Measurements from ENCODE around the gene DUOX1. TPM values are rescaled to one million over a fixed set of nuclear protein-coding genes. Genes with fewer than 3 reads are reported as not detected.

DUOX1 gene
- total RNA-seq, 2 experiments from 2014 or later = not detected

DNA sequence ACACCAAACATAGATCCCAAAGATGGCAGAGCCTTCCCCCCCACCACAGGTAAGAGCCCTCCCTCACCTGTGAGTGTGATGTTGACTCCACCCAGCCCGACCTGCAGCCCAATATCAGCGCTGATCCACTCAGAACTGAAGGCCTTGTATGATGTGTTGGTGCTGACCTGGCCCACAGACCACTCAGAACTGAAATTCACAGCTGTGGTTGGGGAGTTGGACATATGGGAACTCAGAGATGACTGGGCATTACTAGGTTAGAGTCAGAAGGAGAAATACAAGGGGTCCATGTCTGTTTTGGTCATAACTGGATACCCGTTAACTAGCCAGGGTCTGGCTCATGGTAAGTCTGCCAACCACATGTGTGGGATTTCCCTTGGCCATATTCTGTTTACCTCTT, 8.8 kb upstream of the DUOX1 start:
- Mint-ChIP-seq H3K27ac (no peak overlapping the region), H3K4me1 (peaks cover 6% of the 10 kb centered on the region), H3K36me3 (no peaks in the 10 kb centered on the region), H3K4me3 (no peak overlapping the region), H3K9me3 (no peaks in the 10 kb centered on the region), H3K27me3 (peaks cover 59% of the 10 kb centered on the region)
- DNase-seq (no peak), ATAC-seq (ENCODE audit: low read depth) (no peak)
- POLR2A ChIA-PET = no interaction called here

DNA sequence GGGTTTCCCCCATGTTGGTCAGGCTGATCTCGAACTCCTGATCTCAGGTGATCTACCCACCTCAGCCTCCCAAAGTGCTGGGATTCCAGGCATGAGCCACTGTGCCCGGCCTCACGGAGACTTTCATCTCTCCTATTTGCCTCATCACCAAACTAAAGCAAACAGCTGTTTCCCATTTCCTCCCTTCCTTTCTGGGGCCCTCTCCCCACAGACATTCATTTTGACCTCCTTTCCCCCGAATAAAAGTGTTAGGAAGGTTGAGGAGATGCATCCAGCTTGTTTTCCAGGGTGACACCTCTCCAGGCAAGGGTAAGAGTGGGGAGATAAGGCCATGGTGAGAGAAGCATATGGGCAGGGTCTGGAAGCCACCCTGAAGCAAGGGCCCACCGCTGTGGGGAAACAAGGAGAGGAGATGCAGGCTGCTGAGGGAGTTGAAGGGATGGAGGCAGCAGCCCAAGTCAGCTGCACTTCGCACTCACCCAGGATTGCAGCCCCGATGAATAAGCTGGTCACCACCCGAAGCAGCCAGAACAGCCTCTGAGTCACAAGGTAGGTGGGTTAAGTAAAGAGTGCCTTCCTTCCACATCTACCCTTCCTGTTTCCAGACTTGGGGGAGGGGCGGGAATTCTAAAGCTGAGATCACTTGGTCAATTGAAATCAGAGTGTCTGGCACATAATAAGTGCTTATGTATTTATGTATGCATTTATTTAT, 7.9 kb upstream of the DUOX1 start:
- Mint-ChIP-seq H3K27ac (no peak overlapping the region), H3K9me3 (no peaks in the 10 kb centered on the region), H3K27me3 (peaks cover 57% of the 10 kb centered on the region), H3K4me3 (no peak overlapping the region), H3K4me1 (peaks cover 6% of the 10 kb centered on the region), H3K36me3 (no peaks in the 10 kb centered on the region)
- POLR2A ChIA-PET = no interaction called here
- ATAC-seq (ENCODE audit: low read depth) (no peak), DNase-seq (no peak)

DNA sequence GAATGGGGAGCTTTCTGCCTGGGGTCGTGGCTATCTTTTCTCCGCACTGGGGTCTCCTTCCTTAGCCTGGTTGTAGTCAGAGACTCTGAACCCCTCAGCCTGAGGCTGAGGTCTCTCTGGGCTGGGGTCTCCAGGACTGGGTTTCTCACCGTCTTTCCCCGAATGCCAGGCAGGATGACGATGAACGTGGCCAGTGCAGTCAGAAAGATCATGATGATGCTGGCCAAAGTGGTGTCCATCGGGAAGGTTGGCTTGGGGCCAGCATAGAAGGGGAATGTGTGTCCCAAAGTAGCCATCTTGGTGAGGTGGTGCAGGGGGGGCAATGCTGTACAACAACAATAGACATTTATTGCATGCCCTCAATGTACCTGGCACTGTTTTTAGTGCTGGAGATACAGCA, 7.1 kb upstream of the DUOX1 start:
- H3K27me3 Mint-ChIP-seq = peaks cover 53% of the 10 kb centered on the region

DNA sequence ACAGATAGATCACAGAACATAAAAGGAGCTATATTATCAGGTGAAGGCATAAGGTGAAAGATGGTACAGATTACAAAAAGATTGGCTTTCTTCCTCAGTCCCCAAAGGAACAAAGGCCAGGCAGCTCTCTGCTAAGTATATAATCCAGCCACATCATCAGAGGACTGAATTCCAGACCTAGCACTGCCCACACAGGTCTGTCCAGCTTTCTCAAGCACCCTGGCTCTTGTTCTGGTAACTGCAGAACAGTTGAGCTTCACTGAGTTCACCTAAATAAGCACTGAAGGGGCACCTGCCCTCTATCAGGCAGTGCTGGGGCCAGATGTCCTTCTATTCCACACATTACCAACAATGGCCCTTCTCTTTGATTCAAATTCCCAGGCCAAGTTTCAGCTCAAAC, 6.4 kb upstream of the DUOX1 start:
- H3K36me3 Mint-ChIP-seq = no peaks in the 10 kb centered on the region
- no peaks in the 10 kb centered on the region for H3K4me1 Mint-ChIP-seq
- H3K4me3 Mint-ChIP-seq = no peak overlapping the region
- H3K27me3 Mint-ChIP-seq = peaks cover 53% of the 10 kb centered on the region
- POLR2A ChIA-PET = no interaction called here
- DNase-seq (no peak), ATAC-seq (ENCODE audit: low read depth) (no peak)
- H3K27ac Mint-ChIP-seq = no peak overlapping the region
- H3K9me3 Mint-ChIP-seq = no peaks in the 10 kb centered on the region

More for the DNA sequence above, 7.1 kb upstream of the DUOX1 start:
- Mint-ChIP-seq H3K27ac (no peak overlapping the region), H3K4me1 (peaks cover 2% of the 10 kb centered on the region), H3K36me3 (no peaks in the 10 kb centered on the region), H3K9me3 (no peaks in the 10 kb centered on the region), H3K4me3 (no peak overlapping the region)
- ATAC-seq (ENCODE audit: low read depth) (no peak), DNase-seq (no peak)
- POLR2A ChIA-PET = no interaction called here

DNA sequence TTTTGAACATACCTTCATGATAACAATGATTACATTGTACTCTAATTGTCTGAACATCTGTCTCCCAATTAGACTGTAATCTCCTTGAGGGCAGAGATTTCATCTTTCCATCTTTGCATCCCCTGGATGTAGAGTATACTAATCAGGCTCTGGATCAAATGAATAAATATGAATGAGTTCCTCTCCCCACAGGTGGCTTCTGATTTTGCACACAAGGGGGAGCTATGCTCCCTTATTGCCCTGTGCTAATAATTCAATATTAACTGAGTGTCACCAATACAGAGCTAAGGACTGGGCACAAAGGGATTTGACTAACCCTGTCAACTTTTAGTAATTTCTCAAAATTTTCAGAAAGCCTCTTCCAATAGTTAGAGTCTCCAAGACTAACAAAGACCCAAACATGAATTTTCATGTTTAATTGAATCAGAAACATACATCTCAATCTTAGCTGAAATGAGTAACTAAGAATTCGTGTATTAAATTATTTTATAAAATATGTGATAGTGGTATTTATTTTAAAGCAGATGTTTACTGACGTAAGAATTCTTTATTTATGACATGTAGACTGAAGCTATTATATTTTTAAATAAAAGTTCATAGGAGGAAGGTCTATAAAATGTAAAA, 3.1 kb upstream of the DUOX1 start:
- H3K27me3 Mint-ChIP-seq = peaks cover 59% of the 10 kb centered on the region
- no peak for DNase-seq
- POLR2A ChIA-PET = no interaction called here

DNA sequence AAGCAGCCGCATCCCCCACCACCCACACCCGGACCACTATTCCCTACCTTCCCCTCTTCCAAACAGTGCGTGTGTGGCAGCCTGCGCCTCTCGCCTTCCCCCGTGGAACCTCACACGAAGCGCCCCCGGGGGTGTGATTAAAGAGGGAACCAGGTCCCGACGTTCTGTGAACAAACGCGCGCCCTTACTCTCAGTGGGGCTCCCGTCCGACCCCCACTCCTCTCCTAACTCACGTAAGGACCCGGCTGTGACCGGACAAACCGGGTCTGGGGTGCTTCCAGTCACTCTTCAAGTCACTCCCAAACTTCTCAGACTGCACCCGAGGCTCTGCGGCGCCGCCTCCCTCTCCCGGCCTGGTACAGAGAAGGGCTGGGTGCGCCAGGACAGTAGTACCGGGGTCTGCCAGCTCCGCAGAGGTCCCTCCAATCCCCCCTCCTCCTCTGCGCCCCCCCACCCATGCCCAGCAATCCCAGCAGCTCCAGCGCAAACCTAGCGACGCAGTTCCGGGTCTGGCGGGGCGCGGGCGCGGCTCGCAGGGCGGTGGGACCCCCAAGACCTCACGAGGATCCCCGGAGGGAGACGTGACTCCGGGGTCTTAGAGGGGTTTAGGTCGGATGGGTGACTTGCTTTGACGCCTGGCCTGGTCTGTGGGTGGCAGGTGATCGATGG, 689 bp upstream of the DUOX1 start:
- Mint-ChIP-seq H3K27ac (no peak overlapping the region), H3K9me3 (no peaks in the 10 kb centered on the region), H3K36me3 (no peaks in the 10 kb centered on the region), H3K4me1 (peaks cover 2% of the 10 kb centered on the region), H3K27me3 (peaks cover 64% of the 10 kb centered on the region), H3K4me3 (peak overlapping the region; percentile 2)
- no peak for DNase-seq
- no peak for ATAC-seq (ENCODE audit: low read depth)
- POLR2A ChIA-PET = interaction anchor here (0.7 kb wide), 1 partner anchor 122 kb away, joined by 3 read pairs; no protein-coding TSS in a partner anchor

More for the DNA sequence above, 3.1 kb upstream of the DUOX1 start:
- no peak overlapping the region for H3K27ac Mint-ChIP-seq
- peak; percentile 29 for ATAC-seq (ENCODE audit: low read depth)
- H3K36me3 Mint-ChIP-seq = no peaks in the 10 kb centered on the region
- H3K4me1 Mint-ChIP-seq = peaks cover 2% of the 10 kb centered on the region
- H3K9me3 Mint-ChIP-seq = no peaks in the 10 kb centered on the region
- no peak overlapping the region for H3K4me3 Mint-ChIP-seq

DNA sequence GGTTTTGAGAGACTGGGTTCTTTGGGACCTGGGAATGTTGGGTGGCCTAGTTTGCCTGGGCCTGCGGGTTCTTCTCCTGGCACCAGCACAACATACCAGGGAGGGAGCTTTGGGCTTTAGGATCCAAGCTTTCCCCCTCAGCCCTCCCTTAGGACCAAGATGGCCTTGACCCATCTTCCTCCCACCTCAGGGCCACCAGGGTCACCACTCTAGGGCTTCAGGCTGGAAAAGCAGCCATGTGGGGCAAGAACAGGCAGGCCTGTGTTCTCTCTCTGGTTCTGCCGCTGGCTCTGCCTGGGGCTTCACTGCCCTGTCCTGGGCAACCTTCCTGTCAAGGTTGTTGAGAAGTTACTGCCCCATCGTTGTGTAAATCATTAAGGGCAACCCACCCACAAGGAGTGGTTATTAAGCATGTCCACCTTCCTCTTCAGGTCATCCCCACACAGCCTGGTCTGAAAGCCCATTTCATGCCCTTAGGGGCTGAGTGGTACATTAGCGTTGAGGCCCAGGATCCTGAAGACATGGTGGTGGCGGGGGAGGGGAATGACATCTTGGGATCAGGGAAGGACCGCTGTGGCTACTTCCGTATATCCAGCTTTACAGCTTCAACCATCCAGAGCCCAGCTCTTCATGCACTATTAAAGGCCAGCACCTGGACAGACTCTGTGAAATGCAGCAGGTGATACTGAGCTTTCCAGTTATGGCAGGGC, 652 bp downstream of the DUOX1 start:
- Mint-ChIP-seq H3K27ac (no peak overlapping the region), H3K36me3 (no peaks in the 10 kb centered on the region), H3K9me3 (no peaks in the 10 kb centered on the region), H3K4me1 (peaks cover 5% of the 10 kb centered on the region), H3K4me3 (no peak overlapping the region), H3K27me3 (peaks cover 64% of the 10 kb centered on the region)
- POLR2A ChIA-PET = no interaction called here
- ATAC-seq (ENCODE audit: low read depth) (no peak), DNase-seq (no peak)

DNA sequence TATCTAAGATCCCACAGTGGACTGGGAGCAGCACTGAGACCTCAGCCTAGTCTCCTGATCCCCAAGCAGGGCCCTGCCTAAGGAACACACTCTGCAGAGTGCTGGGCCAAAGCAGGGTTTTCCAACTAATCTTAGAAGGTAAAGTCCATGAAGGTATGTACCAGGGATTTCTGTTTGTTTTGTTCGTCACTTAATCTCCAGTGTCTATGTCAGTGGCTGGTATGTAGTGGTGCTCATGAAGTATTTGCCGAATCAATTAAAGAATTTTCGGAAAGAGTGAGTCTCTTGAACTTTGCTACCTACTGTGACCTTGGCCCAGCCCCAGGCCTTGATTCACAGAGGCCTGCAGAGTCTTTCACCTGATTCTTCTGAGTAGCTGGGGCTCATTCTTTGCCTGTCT, 1.7 kb downstream of the DUOX1 start:
- no peak for ATAC-seq (ENCODE audit: low read depth)
- no peak for DNase-seq
- POLR2A ChIA-PET = no interaction called here
- peaks cover 9% of the 10 kb centered on the region for H3K4me1 Mint-ChIP-seq
- H3K4me3 Mint-ChIP-seq = no peak overlapping the region
- peaks cover 60% of the 10 kb centered on the region for H3K27me3 Mint-ChIP-seq
- H3K36me3 Mint-ChIP-seq = no peaks in the 10 kb centered on the region
- no peaks in the 10 kb centered on the region for H3K9me3 Mint-ChIP-seq
- no peak overlapping the region for H3K27ac Mint-ChIP-seq

DNA sequence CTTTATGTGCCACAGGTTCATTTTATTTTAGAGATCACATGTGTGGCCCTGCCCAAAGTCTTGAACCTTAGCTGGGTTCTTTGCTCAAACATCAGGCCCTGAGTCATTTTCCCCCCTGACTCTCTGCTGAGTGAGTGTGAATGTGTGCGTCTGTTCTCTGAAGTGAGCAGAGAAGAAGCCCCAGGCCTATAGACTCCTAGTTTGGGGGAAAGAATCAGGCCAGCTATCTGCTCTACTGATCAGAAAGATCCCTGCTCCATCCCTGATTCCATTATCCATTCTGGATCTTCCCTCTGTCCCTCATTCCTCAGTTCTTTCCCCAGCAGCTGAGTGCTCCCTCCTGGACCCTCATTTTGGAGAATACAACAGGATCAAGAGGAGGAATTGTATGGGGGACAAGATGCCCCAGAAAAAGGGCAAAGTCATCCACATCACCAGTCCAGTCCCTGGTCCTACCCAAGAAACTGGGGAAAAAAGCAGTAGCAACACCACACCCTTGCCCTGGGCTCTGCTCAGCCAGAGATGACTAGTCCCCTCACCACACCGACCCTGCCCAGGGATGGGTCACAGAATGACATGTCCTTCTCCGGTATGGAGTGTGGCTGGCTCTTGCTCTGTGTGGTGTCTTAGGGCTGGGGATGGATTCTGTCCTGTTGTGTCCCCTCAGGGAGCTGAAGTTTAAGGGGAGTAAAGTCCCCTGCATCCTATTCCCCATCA, 3.2 kb downstream of the DUOX1 start:
- POLR2A ChIA-PET = interaction anchor here (0.6 kb wide), 1 partner anchor 23 kb away, joined by 7 read pairs; no protein-coding TSS in a partner anchor
- DNase-seq (no peak), ATAC-seq (ENCODE audit: low read depth) (no peak)
- Mint-ChIP-seq H3K9me3 (no peaks in the 10 kb centered on the region), H3K4me1 (peaks cover 10% of the 10 kb centered on the region), H3K27ac (no peak overlapping the region), H3K36me3 (no peaks in the 10 kb centered on the region), H3K4me3 (no peak overlapping the region), H3K27me3 (peaks cover 56% of the 10 kb centered on the region)

DNA sequence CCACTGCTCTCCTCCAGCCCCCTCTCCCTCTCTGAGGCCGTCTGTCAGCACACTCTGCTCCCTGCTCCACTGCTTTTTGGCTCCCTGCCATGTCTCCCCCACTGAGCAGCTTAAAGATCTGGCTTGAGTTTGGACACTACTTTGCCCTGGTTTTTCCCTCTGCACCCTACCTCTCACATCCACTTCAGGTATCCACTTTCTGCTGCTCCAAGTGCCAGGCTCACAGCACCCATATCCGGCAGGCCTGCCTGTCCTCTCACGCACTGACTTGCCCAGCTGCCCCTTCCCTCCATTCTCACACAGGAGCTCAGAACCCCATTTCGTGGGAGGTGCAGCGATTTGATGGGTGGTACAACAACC, 3.7 kb downstream of the DUOX1 start:
- Mint-ChIP-seq H3K4me1 (peaks cover 10% of the 10 kb centered on the region), H3K27ac (no peak overlapping the region), H3K4me3 (no peak overlapping the region), H3K9me3 (no peaks in the 10 kb centered on the region), H3K36me3 (no peaks in the 10 kb centered on the region), H3K27me3 (peaks cover 50% of the 10 kb centered on the region)
- POLR2A ChIA-PET = no interaction called here
- DNase-seq (no peak), ATAC-seq (ENCODE audit: low read depth) (no peak)

DNA sequence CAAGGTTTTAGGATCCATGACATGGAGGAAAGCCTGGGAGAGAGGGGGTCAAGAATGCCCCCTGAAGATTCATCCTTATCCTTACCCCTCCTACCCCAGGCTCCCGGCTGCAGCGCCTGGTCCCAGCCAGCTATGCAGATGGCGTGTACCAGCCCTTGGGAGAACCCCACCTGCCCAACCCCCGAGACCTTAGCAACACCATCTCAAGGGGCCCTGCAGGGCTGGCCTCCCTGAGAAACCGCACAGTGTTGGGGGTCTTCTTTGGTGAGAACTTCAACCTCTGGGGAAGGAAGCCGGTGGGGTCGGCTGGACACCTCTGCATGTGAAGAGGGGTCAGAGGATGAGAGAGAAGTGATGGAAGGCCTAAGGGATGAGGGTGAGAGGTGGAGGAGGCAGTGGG, 4.3 kb downstream of the DUOX1 start:
- DNase-seq = no peak
- POLR2A ChIA-PET = interaction anchor here (0.6 kb wide), 1 partner anchor 270 kb away, joined by 3 read pairs; no protein-coding TSS in a partner anchor
- H3K27me3 Mint-ChIP-seq = peaks cover 45% of the 10 kb centered on the region
- H3K4me1 Mint-ChIP-seq = peaks cover 8% of the 10 kb centered on the region
- H3K9me3 Mint-ChIP-seq = no peaks in the 10 kb centered on the region
- no peak overlapping the region for H3K27ac Mint-ChIP-seq
- ATAC-seq (ENCODE audit: low read depth) = no peak
- no peaks in the 10 kb centered on the region for H3K36me3 Mint-ChIP-seq
- H3K4me3 Mint-ChIP-seq = no peak overlapping the region

DNA sequence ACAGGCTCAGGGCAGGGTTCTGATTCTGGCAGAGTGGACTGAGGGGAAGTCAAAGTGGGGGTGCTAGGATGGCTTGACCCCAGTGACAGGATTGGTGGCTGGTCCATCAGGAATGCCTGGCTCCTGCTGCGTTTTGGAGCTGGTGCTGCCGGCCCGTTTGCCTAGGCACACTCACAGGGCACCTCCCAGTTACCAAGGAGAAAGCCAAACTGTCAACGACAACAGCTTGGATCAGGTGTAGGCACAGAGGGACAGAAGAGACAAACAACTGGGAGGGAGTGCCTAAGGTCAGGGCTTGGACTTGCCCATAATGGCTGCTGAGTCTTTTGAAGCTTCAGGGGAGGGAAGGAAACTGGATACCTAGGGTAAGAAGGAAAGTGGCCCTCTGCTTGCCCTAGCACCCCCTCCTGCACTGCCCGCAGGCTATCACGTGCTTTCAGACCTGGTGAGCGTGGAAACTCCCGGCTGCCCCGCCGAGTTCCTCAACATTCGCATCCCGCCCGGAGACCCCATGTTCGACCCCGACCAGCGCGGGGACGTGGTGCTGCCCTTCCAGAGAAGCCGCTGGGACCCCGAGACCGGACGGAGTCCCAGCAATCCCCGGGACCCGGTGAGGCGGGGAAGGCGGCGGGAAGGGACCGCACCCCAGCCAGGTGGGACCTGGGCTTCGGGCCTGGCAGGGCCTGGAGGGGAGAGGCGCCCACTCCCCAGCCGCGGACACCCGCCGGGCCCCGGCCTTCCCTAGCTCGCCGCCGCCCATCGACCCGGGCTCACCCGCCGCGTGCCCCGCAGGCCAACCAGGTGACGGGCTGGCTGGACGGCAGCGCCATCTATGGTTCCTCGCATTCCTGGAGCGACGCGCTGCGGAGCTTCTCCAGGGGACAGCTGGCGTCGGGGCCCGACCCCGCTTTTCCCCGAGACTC, 5.1 kb downstream of the DUOX1 start:
- POLR2A ChIA-PET = interaction anchor here (0.6 kb wide), 1 partner anchor 269 kb away, joined by 3 read pairs; no protein-coding TSS in a partner anchor
- H3K36me3 Mint-ChIP-seq = no peaks in the 10 kb centered on the region
- no peaks in the 10 kb centered on the region for H3K9me3 Mint-ChIP-seq
- H3K27ac Mint-ChIP-seq = no peak overlapping the region
- peaks cover 8% of the 10 kb centered on the region for H3K4me1 Mint-ChIP-seq
- peak overlapping the region; percentile 55 for H3K4me3 Mint-ChIP-seq
- peaks cover 43% of the 10 kb centered on the region for H3K27me3 Mint-ChIP-seq
- ATAC-seq (ENCODE audit: low read depth) (peak; percentile 38), DNase-seq (peak; percentile 48)

All from activated naive CD8-positive, alpha-beta T cell treated with anti-CD3 and anti-CD28 coated beads, Interleukin-2, amount 10 ng/mL, durations not matched to agents 7 days and 5 days (primary cell).